ENCODE data around the gene ZFAND3. TPM values are rescaled to one million over a fixed set of nuclear protein-coding genes. Genes with fewer than 3 reads are reported as not detected.

Gene ZFAND3
- total RNA-seq, 1 donor from 2014 or later: 92.6 TPM

- intact Hi-C loops (cut with DNase I): no loop called here
Observed at GRCh38 chr6:38054527-38055202, 235.1 kb downstream of the ZFAND3 start.

GRCh38 chr6:38055203-38055589 lies 235.7 kb downstream of the ZFAND3 start:
- intact Hi-C loops (cut with DNase I): no loop called here

More at GRCh38 chr6:38054527-38055202, 235.1 kb downstream of the ZFAND3 start:
- DNase-seq (ENCODE audit: low spot score): no peak

DNA sequence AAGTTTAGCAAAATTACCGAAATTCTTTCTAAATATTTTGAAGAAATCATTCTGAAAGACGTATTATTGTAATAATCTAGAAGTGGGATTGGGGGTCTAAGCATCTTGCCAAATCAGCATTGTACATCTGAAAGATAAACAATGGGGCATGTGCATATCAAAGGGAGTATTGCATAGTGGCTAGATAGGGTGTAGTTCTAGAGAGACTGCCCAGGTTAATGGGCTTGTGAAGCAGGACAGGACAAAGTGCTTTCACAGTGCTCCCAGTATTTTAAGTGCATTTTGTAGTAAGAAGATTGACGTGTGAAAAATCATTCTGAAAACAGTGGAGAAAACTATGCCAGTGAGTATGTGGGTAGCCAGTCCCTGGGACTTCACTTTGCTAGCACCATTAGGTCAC lies 236.8 kb downstream of the ZFAND3 start:
- no peak for DNase-seq (ENCODE audit: low spot score)
- intact Hi-C loops (cut with DNase I): no loop called here

More at GRCh38 chr6:38055203-38055589, 235.7 kb downstream of the ZFAND3 start:
- DNase-seq (ENCODE audit: low spot score): no peak

DNA sequence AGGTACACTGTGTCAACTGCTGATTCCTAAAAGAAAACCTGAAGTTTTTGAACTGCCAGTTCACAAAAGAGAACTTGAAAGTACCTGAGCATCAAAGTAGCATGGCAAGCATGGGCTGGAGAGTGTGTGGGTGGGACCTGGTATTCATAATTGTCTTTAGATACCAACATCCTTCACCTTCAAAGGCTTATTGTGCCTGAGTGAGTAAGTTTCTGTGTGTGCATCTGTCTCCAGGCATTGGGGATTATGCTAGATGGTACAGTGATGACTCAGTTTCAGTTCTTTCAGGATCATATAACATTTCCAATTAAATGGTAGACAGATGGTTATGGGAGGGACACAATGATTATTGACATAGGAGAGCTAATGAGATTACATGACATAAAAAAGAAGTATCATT lies 238.5 kb downstream of the ZFAND3 start:
- intact Hi-C loops (cut with DNase I): no loop called here
- no peak for DNase-seq (ENCODE audit: low spot score)

DNA sequence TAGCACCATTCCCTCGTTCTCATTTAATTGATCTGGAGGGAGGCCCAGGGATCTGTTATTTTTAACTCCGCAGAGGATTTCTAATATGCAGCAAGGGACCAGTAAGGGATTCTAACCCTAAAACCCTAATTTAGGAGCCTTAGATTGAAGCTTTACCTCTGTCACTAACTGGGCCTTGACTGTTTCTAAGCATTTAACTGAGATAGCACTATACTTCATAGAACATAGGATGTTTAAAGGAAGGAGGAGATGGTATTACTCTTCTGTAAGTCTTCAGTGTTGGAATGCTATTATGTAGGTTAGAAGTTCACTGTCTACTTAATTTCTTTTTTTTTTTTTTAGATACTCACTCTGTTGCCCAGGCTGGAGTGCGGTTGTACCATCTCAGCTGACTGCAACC lies 242.5 kb downstream of the ZFAND3 start:
- no peak for DNase-seq (ENCODE audit: low spot score)
- intact Hi-C loops (cut with DNase I): no loop called here

DNA sequence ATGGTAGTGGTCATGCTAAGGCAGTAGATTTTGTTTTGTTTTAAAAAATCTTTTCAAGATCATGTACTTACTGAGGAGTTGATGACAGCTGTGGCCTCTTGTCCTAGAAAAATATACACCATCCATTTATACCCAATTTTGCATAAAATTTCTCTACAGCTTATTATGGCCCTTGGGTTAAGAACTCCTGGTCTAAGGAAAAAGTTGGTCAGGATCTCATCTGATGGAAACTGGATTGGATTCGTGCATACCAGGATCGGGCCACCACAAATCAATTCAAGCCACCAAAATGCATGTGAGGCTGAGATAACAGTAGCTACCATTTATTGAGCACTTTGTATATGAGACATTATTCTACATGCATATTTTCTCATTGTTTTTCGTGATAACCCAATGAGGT lies 244.4 kb downstream of the ZFAND3 start:
- intact Hi-C loops (cut with DNase I): no loop called here
- no peak for DNase-seq (ENCODE audit: low spot score)

GRCh38 chr6:38064431-38064830 lies 244.9 kb downstream of the ZFAND3 start:
- intact Hi-C loops (cut with DNase I): no loop called here
- DNase-seq (ENCODE audit: low spot score): no peak

DNA sequence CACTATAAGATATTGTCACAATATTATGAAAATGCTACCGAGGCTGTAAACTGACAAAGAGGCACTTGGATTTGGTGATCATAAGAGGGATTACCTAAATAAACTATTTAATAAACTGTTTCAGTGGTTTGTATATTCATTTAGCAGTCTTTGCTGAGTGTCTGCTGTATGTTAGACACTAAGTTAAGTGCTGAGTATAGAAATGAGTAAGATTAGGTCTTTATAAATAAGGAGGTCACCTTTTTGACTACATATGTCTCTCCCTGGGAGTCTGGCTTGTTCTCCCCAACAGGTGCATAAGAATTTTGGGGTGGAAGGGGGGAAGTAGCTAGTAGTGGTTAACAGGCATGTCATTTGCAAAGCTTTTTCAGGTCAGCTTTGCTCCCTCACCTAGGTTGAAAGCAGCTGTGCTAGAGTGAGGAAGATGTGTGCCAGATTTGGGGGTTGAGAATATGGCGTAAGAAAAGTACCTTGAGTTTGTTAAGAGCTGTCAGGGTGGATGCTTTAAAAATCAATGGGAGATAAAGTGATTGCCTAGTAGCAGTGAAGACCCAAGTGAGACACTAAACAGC lies 246.3 kb downstream of the ZFAND3 start:
- intact Hi-C loops (cut with DNase I): no loop called here
- no peak for DNase-seq (ENCODE audit: low spot score)

DNA sequence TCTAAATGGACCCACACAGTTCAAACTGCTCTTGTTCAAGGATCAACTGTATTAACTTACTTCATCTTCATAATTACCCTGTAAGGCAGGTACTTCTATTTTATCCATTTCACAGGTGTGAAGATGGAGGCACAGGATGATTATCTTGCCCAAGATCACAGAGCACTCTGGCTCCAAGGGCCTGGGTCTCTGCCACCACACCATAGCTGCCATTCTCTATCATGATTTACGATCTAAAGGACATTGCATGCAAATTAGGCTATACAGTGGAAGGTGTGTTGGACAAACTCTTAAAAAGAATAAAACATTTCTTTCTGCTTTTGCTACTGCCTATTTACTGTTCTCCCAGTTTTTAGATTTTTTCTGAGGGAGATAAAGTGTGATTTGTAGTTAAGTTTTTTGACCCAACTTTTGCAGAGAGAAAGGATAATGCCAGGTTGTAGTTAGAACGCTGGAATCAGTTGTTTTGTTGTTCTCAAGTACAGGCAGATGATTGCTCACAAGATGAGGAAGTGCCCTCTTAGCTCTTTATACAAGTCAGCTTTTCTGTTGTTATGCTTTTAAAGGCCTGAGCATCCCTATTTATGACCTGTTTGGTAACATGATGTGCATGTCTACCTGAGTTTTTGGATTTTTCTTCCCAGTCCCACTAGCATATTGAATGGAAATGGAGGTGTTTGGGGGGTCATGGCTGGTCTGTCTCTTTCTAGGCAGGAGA lies 247.9 kb downstream of the ZFAND3 start:
- intact Hi-C loops (cut with DNase I): no loop called here
- no peak for DNase-seq (ENCODE audit: low spot score)

GRCh38 chr6:38068854-38069590 lies 249.5 kb downstream of the ZFAND3 start:
- DNase-seq (ENCODE audit: low spot score): no peak

DNA sequence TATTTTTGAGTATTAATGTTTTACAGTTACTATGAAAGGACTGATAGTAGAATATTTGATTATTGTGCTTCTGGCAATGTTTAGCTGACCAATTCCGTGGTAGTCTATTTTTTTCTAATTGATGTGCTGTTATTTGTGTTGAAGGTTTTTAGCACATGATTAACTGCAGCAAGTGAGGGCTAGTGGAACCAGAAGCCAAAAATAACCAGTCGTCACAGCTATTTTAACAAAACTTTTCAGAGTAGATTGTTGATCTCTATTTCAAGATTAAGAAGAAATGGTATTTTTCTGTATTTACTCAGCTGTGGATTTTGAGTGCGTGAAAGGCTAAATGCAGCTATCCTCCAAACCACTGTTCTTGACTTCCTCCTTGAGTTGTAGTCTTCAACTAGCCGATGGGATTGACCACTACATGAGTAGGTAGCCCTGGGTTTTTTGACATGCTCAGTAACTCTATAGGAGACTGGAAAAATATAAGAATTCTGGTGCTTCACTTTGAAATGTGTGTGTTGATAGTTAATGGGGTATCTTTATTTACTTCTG lies 258.0 kb downstream of the ZFAND3 start:
- intact Hi-C loops (cut with DNase I): no loop called here
- DNase-seq (ENCODE audit: low spot score): no peak

More at GRCh38 chr6:38068854-38069590, 249.5 kb downstream of the ZFAND3 start:
- intact Hi-C loops (cut with DNase I): no loop called here

DNA sequence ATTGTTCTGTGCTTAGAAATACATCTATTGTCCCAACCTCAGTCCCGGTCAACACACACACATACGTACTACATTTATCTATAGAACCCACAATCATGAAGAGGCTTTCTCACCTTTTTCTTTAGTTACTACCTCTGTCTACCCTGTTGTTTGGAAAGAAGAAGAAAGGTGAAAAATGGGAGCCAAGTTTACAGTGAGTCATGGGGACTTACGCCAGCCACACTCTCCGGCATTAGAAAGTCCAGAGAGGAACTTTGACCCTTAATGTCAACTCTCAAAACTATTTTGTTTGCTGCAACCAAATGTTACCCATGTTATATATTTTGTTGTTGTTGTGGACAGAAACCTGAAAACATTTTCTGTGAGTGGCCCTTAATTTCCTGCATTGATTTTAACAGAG lies 259.1 kb downstream of the ZFAND3 start:
- intact Hi-C loops (cut with DNase I): no loop called here
- no peak for DNase-seq (ENCODE audit: low spot score)

DNA sequence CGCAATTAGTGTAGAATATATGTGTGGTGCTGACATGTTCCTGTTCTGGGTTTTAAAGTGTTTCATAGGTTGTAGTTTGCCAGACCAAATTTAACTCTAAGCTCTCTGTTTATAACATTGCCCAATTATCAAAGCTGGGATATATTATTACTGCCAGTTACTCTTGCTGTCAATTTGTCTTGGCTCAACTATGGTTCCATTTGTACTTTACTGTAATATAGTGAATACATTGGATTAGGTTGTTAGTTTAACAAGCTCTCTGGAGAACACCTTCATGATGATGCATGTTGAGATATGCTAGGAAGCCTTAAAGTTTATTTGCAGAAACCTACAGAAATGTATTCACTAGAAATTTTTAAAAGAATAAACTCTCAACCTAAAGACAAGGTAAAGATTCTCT lies 259.6 kb downstream of the ZFAND3 start:
- intact Hi-C loops (cut with DNase I): no loop called here

DNA sequence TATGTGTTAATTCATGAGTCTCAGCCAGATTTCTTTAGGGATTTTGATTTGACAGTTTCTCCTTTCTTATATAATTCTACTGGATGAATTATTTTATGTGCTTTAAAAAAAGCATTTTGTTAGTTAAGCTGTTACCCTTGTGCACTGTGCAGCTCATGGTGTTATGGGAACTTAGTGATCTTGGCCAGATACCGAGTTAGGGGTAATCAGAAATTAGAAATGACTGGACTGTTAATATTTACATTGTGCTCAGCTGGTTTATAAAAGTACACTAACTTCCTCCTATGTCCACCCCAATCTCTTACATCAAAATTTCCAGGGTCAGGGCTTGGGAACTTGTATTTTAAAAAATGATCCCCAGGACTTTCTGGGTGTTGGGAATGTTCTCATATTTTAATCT lies 260.0 kb downstream of the ZFAND3 start:
- DNase-seq (ENCODE audit: low spot score): no peak
- intact Hi-C loops (cut with DNase I): no loop called here

More for the DNA sequence above, 259.6 kb downstream of the ZFAND3 start:
- DNase-seq (ENCODE audit: low spot score): no peak

GRCh38 chr6:38080360-38080759 lies 260.8 kb downstream of the ZFAND3 start:
- no peak for DNase-seq (ENCODE audit: low spot score)
- intact Hi-C loops (cut with DNase I): no loop called here

DNA sequence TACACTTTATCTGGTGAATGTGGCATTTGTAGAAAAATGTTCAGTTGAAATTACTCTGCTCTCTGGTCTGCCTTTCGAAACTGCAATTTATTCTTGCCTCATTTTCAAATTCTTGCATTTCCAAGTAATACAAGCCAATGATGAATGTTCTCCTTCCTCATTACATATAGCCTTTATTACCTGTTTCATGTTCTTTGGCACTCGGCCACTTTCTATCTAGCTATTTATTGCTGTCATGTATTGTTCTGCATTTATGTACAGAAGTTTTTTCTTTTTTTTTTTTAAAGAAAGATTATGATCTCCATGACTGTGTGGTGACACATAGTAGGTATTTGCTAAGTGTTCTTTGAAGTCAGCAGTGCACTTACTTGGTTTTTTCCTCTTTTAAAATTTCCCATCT lies 261.4 kb downstream of the ZFAND3 start:
- DNase-seq (ENCODE audit: low spot score): no peak
- intact Hi-C loops (cut with DNase I): no loop called here

DNA sequence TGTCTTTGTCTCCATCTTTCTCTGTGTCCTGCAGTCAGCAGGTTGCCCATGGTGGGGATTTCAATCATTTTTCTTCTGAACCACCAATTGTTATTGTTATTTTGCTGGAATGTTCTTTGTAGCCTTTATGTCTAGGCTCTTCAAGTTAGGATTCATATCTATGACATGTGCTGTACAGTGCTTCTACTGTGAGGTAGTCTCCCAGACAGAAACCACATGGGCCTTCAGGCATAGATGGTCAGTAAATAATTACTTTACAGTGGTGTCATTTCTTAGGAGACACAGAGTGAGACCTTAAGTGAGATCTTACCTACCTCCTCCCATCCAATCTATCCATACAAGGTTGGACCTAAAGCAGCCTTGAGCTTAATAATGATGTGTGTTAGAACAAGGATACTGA lies 265.5 kb downstream of the ZFAND3 start:
- DNase-seq (ENCODE audit: low spot score): no peak
- intact Hi-C loops (cut with DNase I): no loop called here

- intact Hi-C loops (cut with DNase I): no loop called here
- no peak for DNase-seq (ENCODE audit: low spot score)
Observed at GRCh38 chr6:38086346-38086745, 266.8 kb downstream of the ZFAND3 start.

DNA sequence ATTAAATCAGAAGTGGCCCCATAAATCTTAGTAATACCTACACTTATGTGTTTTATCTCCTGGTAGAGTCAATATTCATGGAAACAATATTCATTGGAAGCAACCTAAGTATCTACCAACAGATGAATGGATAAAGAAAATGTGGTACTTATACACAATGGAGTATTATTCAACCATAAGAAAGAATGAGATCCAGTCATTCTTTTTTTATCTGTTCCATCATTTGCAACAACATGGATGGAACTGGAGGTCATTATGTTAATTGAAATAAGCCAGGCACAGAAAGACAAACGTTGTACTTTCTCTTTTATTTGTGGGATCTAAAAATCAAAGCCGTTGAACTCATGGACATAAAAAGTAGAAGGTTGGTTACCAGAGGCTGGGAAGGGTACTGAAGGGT lies 268.5 kb downstream of the ZFAND3 start:
- DNase-seq (ENCODE audit: low spot score): no peak
- intact Hi-C loops (cut with DNase I): no loop called here

DNA sequence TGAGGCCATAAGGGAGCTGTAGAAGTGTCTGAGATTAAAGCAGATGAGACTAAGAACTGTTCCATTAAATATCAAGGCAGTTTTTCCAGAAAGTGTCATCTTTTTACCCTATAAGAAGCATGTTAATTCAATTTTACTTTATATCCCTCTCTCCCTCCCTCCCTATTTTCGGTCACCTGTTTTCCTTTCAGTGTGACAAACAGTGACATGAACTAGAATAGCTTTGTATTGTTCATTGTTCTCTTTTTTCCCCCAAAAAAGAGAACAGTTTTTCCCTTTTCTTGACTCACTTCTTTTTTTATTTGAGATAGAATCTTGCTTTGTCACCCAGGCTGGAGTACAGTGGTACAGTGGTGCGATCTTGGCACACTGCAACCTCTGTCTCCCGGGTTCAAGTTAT lies 269.3 kb downstream of the ZFAND3 start:
- DNase-seq (ENCODE audit: low spot score): no peak
- intact Hi-C loops (cut with DNase I): no loop called here

All from cardiac septum (tissue), 1 donor.